Activated CD8-positive, alpha-beta T cell treated with anti-CD3 and anti-CD28 coated beads for 36 hours (primary cell): ENCODE measurements around the gene VPS35. TPM values are rescaled to one million over a fixed set of nuclear protein-coding genes. Genes with fewer than 3 reads are reported as not detected.

Source experiments
- ATAC-seq: fragments of 200-7000 bp; cut with Tn5 transposase; one replicate; pipeline ENCODE4 v1.10.0; 2021; ENCODE audit warnings: mild to moderate bottlenecking, moderate library complexity
- CTCF ChIA-PET: fragments of 350-600 bp; sonication (Branson Sonifier 250); formaldehyde crosslinking; loops from one replicate; lab custom pipeline; 2021; ENCODE audit warnings: antibody characterized with exemption; lab: Charles Lee
- POLR2A ChIA-PET: fragments of 350-600 bp; sonication (Branson Sonifier 250); formaldehyde crosslinking; loops from one replicate; lab custom pipeline; 2021; ENCODE audit warnings: antibody characterized with exemption; lab: Charles Lee
- DNase-seq: peaks from one replicate; pipeline ENCODE4 v3.0.0-alpha.2; 2020
- H3K27ac Mint-ChIP-seq: one replicate; pipeline ENCODE4 v1.8.0; 2021; ENCODE audit warnings: mild to moderate bottlenecking, mixed read lengths
- H3K27me3 Mint-ChIP-seq: one replicate; pipeline ENCODE4 v1.8.0; 2021; ENCODE audit warnings: mixed read lengths
- H3K36me3 Mint-ChIP-seq: one replicate; pipeline ENCODE4 v1.8.0; 2021; ENCODE audit warnings: low read depth, mixed read lengths
- H3K4me1 Mint-ChIP-seq: one replicate; pipeline ENCODE4 v1.8.0; 2021; ENCODE audit warnings: low read depth, mixed read lengths
- H3K4me3 Mint-ChIP-seq: one replicate; pipeline ENCODE4 v1.8.0; 2021; ENCODE audit warnings: mild to moderate bottlenecking, moderate library complexity, mixed read lengths
- H3K9me3 Mint-ChIP-seq: one replicate; pipeline ENCODE4 v1.8.0; 2021; ENCODE audit warnings: mixed read lengths
- intact Hi-C: fragments of 100-400 bp; cut with micrococcal nuclease; formaldehyde crosslinking; loops from one replicate; pipeline ENCODE4 v1.10.0; 2022
- total RNA-seq, 2 experiments: library from RNA; stranded (reverse); gene quantifications; one replicate each; pipeline ENCODE4 v1.2.3, GENCODE V29; 2021
- TF ChIP-seq, protein P1 (sequence below): fragments of 200-600 bp; IDR thresholded peaks from one replicate; pipeline ENCODE4 v1.8.0; 2022; ENCODE audit warnings: antibody characterized with exemption, mild to moderate bottlenecking

The VPS35 gene
- total RNA-seq, 2 experiments from 2014 or later: 83.4 to 94.9 TPM

DNA sequence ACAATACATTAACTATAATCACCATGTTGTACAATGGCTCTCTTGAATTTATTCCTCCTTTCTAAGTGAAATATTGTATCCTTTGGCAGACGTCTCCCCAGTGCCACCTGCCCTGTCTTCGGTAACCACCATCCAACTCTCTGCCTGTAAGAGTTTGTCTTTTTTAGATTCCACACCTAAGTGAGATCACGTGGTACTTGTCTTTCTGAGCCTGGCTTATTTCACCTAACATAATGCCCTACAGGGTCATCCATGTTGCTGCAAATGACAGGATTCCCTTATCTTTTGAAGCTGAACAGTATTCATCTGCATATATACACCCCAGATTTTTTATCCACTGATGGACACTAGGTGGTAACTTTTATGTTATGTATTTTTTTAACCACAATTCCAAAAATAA, 24.7 kb upstream of the VPS35 start:
- no peak overlapping the region for H3K4me3 Mint-ChIP-seq
- H3K27me3 Mint-ChIP-seq: no peaks in the 10 kb centered on the region
- CTCF ChIA-PET: interaction anchor here (1.0 kb wide), 1 partner anchor 140 kb away, joined by 4 read pairs; no protein-coding TSS in a partner anchor
- H3K36me3 Mint-ChIP-seq: no peaks in the 10 kb centered on the region
- H3K27ac Mint-ChIP-seq: no peak overlapping the region
- no peaks in the 10 kb centered on the region for H3K4me1 Mint-ChIP-seq
- no peak for ATAC-seq
- TF ChIP-seq, protein P1, sequence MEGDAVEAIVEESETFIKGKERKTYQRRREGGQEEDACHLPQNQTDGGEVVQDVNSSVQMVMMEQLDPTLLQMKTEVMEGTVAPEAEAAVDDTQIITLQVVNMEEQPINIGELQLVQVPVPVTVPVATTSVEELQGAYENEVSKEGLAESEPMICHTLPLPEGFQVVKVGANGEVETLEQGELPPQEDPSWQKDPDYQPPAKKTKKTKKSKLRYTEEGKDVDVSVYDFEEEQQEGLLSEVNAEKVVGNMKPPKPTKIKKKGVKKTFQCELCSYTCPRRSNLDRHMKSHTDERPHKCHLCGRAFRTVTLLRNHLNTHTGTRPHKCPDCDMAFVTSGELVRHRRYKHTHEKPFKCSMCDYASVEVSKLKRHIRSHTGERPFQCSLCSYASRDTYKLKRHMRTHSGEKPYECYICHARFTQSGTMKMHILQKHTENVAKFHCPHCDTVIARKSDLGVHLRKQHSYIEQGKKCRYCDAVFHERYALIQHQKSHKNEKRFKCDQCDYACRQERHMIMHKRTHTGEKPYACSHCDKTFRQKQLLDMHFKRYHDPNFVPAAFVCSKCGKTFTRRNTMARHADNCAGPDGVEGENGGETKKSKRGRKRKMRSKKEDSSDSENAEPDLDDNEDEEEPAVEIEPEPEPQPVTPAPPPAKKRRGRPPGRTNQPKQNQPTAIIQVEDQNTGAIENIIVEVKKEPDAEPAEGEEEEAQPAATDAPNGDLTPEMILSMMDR: no peak
- POLR2A ChIA-PET: interaction anchor here (0.6 kb wide), 1 partner anchor 71 kb away, joined by 3 read pairs; no protein-coding TSS in a partner anchor
- DNase-seq: no peak
- intact Hi-C loops: no loop called here
- no peaks in the 10 kb centered on the region for H3K9me3 Mint-ChIP-seq

DNA sequence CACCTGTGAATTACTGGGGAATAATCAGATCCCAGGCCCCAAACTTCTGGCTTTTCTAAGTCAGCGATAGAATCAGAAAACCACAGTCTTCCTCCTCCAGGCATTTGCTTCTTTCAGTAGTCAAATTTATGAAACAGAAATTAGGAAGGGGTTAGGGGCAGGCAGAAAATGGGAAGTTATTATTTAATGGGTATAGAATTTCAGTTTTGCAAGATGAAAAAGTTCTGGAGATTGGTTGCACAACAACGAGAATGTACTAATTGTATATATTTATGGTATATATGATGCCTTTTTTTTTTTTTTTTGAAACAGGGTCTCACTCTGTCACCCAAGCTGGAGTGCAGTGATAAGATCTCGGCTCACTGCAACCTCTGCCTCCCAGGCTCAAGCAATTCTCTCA, 23.9 kb upstream of the VPS35 start:
- intact Hi-C loops: no loop called here
- Mint-ChIP-seq H3K4me1 (no peaks in the 10 kb centered on the region), H3K27ac (no peak overlapping the region), H3K36me3 (no peaks in the 10 kb centered on the region), H3K4me3 (no peak overlapping the region), H3K9me3 (no peaks in the 10 kb centered on the region), H3K27me3 (no peaks in the 10 kb centered on the region)
- no peak for ATAC-seq
- TF ChIP-seq, protein P1: no peak
- POLR2A ChIA-PET: no interaction called here
- no peak for DNase-seq
- CTCF ChIA-PET: no interaction called here

DNA sequence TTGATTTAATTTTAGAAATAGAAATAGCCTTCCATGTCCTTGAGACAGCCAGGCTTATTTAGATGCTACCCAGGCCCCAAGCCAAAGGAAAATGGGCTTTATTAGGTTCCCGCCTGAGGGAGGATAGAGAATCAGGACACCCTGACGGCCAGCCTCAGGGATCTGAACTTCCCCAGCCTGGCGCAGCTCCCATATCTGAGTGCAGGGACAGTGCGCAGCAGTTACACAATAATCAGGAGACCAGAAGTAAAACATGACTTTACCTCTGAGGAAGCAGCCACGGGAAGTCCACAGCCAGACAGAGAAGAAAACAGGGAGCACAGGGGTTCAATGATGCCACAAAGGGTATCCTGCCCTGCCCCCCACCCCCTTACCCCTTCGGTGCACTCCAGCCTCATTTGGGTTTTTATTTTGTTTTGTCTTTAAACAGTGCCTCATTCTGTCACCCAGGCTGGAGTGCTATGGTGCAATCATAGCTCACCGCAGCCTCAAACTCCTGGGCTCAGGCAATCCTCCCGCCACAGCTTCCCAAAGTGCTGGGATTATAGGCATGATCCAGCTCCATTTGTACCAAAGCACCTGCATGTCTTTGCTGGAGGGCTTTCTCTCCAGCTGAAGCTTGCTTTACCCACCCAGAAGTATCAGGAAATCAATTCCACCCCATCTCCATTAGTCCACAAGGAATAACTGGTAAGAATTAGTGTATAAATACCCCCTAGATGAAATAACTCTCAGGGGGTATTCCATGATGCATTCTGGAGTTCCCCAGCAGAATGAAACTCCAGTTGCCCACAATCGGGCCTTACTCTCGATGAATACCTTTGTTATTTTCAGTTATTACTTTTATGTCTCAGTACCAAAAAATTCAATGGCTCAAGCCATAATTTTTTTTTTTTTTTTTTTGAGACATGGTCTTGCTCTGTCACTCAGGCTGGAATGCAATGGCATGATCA, 22.4 kb upstream of the VPS35 start:
- TF ChIP-seq, protein P1: no peak
- H3K9me3 Mint-ChIP-seq: no peaks in the 10 kb centered on the region
- intact Hi-C loops: no loop called here
- ChIA-PET POLR2A (no interaction called here), CTCF (interaction anchor here (1.6 kb wide), 1 partner anchor 31 kb away, joined by 4 read pairs; no protein-coding TSS in a partner anchor)
- no peaks in the 10 kb centered on the region for H3K36me3 Mint-ChIP-seq
- no peak overlapping the region for H3K4me3 Mint-ChIP-seq
- no peaks in the 10 kb centered on the region for H3K27me3 Mint-ChIP-seq
- H3K27ac Mint-ChIP-seq: no peak overlapping the region
- H3K4me1 Mint-ChIP-seq: no peaks in the 10 kb centered on the region
- ATAC-seq (no peak), DNase-seq (no peak)

DNA sequence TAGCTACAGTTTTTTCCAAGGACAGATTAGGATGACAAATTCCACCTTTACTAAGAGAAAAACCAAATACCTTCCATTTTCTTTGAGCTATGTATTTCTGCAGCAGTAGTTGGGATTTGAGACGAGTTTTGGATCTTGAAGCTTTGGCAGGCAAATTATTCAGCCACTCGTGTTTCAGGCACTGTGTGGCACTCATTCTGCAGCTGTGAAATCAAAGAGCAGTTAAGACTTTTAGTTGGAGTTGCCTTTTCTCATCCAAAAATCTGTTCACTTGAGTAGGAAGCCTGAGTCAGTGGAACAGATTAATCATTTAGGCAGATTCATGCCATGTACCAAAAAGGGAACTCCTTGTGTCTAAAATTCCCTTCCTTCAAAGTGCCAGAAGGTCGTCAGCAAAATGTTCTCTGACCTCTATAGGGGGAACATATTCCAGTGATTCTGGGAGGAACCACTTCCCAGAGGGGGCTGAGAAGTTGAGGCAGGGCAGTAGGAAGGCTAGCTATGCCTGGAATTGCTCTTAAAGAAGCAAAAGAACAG, 20.6 kb upstream of the VPS35 start:
- Mint-ChIP-seq H3K9me3 (no peaks in the 10 kb centered on the region), H3K27ac (no peak overlapping the region), H3K4me3 (no peak overlapping the region), H3K27me3 (no peaks in the 10 kb centered on the region), H3K4me1 (no peaks in the 10 kb centered on the region), H3K36me3 (no peaks in the 10 kb centered on the region)
- ATAC-seq (no peak), DNase-seq (no peak)
- ChIA-PET CTCF (interaction anchor here (1.2 to 1.6 kb wide), 2 partner anchors 20 to 32 kb away, joined by 4 read pairs; partner anchors contain the start of gene ORC6), POLR2A (no interaction called here)
- intact Hi-C loops: no loop called here
- TF ChIP-seq, protein P1: no peak

DNA sequence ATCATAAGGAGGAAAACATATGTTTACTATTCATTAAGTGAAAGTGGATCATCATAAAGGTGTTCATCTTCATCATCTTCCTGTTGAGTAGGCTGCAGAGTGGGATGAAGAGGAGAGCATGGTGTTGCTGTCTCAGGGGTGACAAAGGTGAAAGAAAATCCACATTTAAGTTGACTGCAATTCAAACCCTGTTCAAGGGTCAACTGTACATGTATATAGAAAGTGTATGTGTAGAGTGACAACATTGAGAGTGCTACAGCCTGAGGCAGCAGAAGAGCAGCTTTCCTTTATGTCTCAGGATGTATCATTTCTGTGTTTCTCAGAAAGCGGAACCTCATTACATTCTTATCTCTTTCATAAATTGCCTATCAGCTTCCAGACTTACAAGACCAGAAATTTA, 17.7 kb upstream of the VPS35 start:
- Mint-ChIP-seq H3K4me3 (no peak overlapping the region), H3K36me3 (peaks cover 1% of the 10 kb centered on the region), H3K27me3 (no peaks in the 10 kb centered on the region), H3K4me1 (no peaks in the 10 kb centered on the region), H3K27ac (no peak overlapping the region), H3K9me3 (no peaks in the 10 kb centered on the region)
- ATAC-seq (no peak), DNase-seq (no peak)
- TF ChIP-seq, protein P1: no peak
- intact Hi-C loops: no loop called here
- POLR2A ChIA-PET: interaction anchor here (0.6 kb wide), 1 partner anchor 151 kb away, joined by 4 read pairs; no protein-coding TSS in a partner anchor
- CTCF ChIA-PET: no interaction called here
